Measurements from ENCODE around the gene PSMA6.

- TF ChIP-seq CTCF (IDR thresholded peaks at IDR 0.05) (no peak), POLR2A (IDR thresholded peaks at IDR 0.05) (no peak)
These were observed 44.3 kb upstream of the PSMA6 start for GRCh38 chr14:35247777-35248475.
